Measurements from ENCODE around the gene EME2.
"Not testable (repeated sequence)": the region's sequence is repeated elsewhere in the genome, so short reads cannot be mapped to it uniquely, and the experiment has no call there.

Gene EME2

DNA sequence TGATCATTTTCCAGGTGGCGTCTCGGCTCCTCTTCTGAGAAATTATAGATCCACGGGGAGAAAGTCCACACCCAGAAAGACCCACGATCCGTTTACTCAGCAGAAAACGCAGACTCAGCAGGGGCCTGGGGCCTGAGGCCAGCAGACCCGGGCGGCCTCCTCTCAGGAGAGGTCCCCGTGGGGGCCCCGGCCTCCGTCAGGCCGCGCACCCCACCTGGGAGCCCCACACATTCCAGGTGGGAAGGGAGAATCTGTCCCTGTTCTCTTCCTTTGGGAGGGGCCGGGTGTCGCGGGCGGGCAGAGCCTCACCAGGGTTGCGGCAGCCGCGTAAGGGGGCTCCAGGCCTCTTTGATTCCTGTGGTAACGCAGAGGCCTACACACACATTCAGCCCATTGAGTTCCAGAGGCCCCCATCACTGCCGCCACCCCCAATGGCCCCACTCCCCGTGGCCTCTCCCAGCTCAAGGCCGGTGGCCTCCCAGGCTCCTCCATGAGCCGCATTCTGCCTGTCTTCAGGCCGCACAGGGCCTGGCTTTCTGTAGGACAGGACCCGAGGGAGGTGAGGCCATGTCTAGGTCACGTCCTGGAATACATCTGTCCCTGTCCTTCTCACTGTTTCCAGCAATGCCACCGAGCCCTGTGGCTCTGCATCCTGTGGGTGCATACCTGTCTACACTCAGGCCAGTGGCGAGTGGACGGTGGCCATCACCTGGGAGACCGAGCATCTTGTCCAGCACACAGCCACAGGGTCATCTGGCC is 22.5 kb downstream of the EME2 start:
- TF ChIP-seq, protein P1, sequence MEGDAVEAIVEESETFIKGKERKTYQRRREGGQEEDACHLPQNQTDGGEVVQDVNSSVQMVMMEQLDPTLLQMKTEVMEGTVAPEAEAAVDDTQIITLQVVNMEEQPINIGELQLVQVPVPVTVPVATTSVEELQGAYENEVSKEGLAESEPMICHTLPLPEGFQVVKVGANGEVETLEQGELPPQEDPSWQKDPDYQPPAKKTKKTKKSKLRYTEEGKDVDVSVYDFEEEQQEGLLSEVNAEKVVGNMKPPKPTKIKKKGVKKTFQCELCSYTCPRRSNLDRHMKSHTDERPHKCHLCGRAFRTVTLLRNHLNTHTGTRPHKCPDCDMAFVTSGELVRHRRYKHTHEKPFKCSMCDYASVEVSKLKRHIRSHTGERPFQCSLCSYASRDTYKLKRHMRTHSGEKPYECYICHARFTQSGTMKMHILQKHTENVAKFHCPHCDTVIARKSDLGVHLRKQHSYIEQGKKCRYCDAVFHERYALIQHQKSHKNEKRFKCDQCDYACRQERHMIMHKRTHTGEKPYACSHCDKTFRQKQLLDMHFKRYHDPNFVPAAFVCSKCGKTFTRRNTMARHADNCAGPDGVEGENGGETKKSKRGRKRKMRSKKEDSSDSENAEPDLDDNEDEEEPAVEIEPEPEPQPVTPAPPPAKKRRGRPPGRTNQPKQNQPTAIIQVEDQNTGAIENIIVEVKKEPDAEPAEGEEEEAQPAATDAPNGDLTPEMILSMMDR (conservative IDR thresholded peaks at IDR 0.05): no peak
- no peak for TF ChIP-seq ZFX (IDR thresholded peaks at IDR 0.05)
- H3K27ac ChIP-seq: no peak overlapping the region

DNA sequence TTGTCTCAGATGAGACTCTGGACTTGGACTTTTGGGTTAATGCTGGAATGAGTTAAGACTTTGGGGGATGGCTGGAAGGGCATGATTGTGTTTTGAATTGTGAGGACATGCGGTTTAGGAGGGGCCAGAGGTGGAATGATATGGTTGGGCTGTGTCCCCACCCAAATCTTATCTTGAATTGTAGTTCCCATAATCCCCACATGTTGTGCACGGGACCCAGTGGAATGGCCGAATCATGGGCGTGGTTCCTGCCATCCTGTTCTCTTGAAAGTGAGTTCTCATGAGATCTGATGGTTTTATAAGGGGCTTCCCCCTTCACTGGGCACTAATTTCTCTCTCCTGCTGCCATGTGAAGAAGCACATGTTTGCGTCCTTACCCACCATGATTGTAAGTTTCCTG is 26.7 kb downstream of the EME2 start:
- H3K27ac ChIP-seq: not testable (repeated sequence)

DNA sequence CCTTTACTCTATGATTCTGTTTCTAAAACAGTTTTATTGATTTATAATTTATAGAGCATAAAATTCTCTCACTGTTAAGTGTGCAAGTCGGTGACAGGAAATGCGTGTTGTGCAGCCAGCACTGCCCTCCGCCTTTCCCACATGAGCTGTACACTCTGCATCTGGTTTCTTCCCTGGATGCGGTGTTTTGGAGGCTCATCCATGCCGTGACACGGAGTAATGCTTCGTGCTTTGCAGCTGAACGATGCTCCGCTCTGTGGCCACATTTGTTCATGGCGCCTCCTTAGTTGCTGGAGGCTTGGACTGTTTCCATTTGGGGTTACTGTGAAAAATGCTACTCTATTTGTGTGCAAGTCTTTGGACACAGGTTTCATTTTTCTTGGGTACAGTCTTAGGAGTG is 28.1 kb downstream of the EME2 start:
- no peak overlapping the region for H3K27ac ChIP-seq
- TF ChIP-seq ZFX (IDR thresholded peaks at IDR 0.05): no peak
- TF ChIP-seq, protein P1 (conservative IDR thresholded peaks at IDR 0.05): no peak

DNA sequence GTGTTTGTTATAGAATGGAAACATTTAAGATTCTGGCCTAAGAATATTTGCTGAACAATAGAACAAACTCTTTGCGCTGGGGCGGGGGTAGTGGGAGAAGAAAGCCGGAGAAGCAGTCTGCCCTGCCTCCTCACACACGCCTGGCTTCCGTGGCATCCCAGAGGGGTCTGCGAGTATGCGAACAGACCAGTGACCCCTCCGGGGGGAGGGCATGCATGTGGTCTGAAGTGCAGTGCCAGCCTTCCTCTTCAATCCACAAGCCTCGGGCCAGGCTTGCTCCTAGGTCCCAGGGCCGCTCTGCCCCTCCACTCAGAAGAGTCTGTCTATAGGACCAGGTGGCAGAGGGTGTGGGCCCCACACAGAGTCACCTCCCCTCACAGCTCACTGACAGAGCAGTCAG is 35.0 kb downstream of the EME2 start:
- no peak overlapping the region for H3K27ac ChIP-seq
- TF ChIP-seq ZFX (IDR thresholded peaks at IDR 0.05): no peak
- TF ChIP-seq, protein P1 (conservative IDR thresholded peaks at IDR 0.05): no peak

DNA sequence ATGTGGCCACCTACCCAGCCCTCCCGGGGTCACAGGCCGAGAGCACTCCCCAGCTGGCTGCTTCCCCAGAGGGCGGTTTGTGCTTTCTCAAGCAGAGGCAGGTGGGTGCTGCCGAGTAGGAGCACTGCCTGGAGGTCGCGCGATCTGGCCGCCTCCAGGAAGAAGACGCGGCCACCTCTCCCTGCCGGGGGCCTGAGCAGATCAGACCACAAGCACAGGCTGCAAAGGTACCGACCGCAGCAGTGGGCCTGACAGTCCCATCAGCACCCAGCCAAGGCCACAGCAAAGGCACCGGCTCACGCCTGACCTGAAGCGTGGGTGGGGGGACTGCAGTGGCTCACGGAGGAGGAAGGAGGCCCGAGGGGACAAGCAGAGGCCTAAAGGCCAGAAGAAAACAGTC is 36.1 kb downstream of the EME2 start:
- no peak overlapping the region for H3K27ac ChIP-seq
- TF ChIP-seq, protein P1 (conservative IDR thresholded peaks at IDR 0.05): no peak
- no peak for TF ChIP-seq ZFX (IDR thresholded peaks at IDR 0.05)

DNA sequence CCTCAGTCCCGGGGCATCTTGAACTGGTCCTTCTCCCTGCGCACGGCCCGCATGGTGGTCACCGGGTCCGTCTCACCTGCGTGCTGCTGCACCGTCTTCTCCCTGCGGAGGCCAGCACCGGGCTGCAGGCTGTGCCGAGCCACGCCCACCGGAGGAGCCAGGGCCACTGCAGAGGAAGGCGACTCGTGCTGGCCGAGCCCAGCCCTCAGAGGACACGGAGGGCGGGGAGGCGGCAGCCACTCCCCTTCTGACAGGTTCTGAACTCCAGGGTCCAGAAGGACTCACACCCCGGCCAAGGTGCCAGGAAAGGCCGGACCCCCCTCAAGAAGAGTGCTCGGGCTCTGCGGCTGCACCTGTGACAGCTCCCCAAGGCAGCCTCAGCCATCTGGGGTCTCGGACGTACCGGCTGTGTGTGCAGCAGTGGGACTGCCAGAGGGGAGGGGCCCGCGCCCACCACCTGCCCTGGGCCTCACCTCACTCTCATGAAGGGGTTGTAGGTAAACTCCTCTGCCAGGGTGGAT is 36.7 kb downstream of the EME2 start:
- H3K27ac ChIP-seq: no peak overlapping the region
- TF ChIP-seq ZFX (IDR thresholded peaks at IDR 0.05): no peak
- TF ChIP-seq, protein P1 (conservative IDR thresholded peaks at IDR 0.05): no peak

DNA sequence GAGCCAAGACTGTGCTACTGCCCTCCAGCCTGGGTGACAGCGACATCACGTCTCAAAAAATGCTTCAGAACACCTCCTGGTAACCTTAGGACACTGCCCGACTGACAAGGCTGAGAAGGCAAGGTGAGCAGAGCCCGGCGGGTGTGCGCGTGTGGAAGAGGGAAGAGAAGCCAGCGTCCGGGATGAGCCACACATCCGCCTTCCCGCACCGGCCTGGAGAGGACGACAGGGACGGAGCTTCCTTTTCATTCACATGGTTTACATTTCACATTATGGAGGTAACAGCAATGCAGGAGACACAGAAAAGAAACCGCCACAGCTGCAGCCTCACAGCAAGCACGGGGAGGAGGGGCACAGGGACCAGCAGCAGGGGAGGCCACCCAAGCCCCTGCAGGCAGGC is 37.5 kb downstream of the EME2 start:
- H3K27ac ChIP-seq: no peak overlapping the region
- TF ChIP-seq, protein P1 (conservative IDR thresholded peaks at IDR 0.05): no peak
- TF ChIP-seq ZFX (IDR thresholded peaks at IDR 0.05): no peak

DNA sequence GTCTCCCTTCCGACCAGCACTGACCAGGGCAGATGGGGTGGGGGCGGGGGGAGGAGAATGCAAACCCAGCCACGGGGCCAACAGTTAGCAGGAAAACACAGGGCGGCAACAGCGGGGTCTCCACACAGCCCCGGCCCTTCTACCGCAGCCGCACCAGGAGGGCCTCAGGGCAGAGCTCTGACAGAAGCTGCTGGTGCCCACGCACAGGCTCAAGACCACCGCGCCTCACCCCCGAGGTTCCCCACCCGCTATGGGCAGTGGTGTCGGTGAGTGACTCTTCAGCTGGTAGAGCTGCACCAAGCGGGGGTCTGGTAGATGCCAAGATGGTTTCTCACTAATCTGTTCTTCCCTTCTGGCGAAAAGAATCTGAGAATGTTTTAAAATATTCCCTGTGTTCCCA is 37.9 kb downstream of the EME2 start:
- H3K27ac ChIP-seq: no peak overlapping the region
- TF ChIP-seq, protein P1 (conservative IDR thresholded peaks at IDR 0.05): no peak
